ENCODE data around the gene TP53I13.

Gene TP53I13

GRCh38 chr17:29574732-29575510, 6.4 kb downstream of the TP53I13 start:
- H3K4me3 ChIP-seq (ENCODE audit: low read depth, low read length), result no peak overlapping the region
- TF ChIP-seq ZNF274 (IDR thresholded peaks at IDR 0.05; ENCODE audit: low read length) (no peak), ZNF274 (tag by site-specific recombination; IDR thresholded peaks at IDR 0.05; ENCODE audit: borderline replicate concordance) (no peak), ZIC2 (tag by site-specific recombination; IDR thresholded peaks at IDR 0.05) (peak; percentile 49), ZNF423 (tag by site-specific recombination; IDR thresholded peaks at IDR 0.05) (no peak), KLF1 (tag by site-specific recombination; IDR thresholded peaks at IDR 0.05) (no peak)
- H3K27ac ChIP-seq (ENCODE audit: extremely low read depth, low read depth, low read length), result no peak overlapping the region
- H3K9me3 ChIP-seq (ENCODE audit: control insufficient read depth, insufficient read depth, low read depth, low read length), result no peaks in the 10 kb centered on the region
- ChIA-PET POLR2A (interaction anchor here (0.5 to 2.7 kb wide), 6 partner anchors 10 to 268 kb away, joined by 3 to 11 read pairs (median 4); partner anchors contain the start of gene ANKRD13B), CTCF (interaction anchor here (0.6 to 1.0 kb wide), 5 partner anchors 65 to 285 kb away, joined by 3 to 6 read pairs (median 3); no protein-coding TSS in a partner anchor)
- no peaks in the 10 kb centered on the region for H3K4me1 ChIP-seq (ENCODE audit: control insufficient read depth, insufficient read depth, low read length)
- peaks cover 9 to 91% of the 10 kb centered on the region in 2 experiments for H3K36me3 ChIP-seq (ENCODE audit: control insufficient read depth in 2 of 2, insufficient read depth in 1 of 2, low read length in 2 of 2)

- no peaks in the 10 kb centered on the region for H3K9me3 ChIP-seq (ENCODE audit: control insufficient read depth, insufficient read depth, low read depth, low read length)
- TF ChIP-seq ZNF2 (tag by site-specific recombination; IDR thresholded peaks at IDR 0.05) (no peak), ZNF114 (tag by site-specific recombination; IDR thresholded peaks at IDR 0.05) (no peak), GFI1B (tag by site-specific recombination; IDR thresholded peaks at IDR 0.05) (no peak), HOXC10 (CRISPR knock-in tag; IDR thresholded peaks at IDR 0.05) (no peak), ZNF214 (tag by site-specific recombination; IDR thresholded peaks at IDR 0.05; ENCODE audit: borderline replicate concordance) (no peak)
- POLR2A ChIA-PET, result interaction anchor here (0.5 to 2.7 kb wide), 4 partner anchors 13 to 269 kb away, joined by 3 to 11 read pairs (median 5); partner anchors contain the start of gene ANKRD13B
- H3K4me3 ChIP-seq (ENCODE audit: low read depth, low read length), result no peak overlapping the region
- CTCF ChIA-PET, result interaction anchor here (1.3 kb wide), 1 partner anchor 206 kb away, joined by 4 read pairs; no protein-coding TSS in a partner anchor
- H3K4me1 ChIP-seq (ENCODE audit: control insufficient read depth, insufficient read depth, low read length), result no peaks in the 10 kb centered on the region
- no peak overlapping the region for H3K27ac ChIP-seq (ENCODE audit: extremely low read depth, low read depth, low read length)
- peaks cover 9 to 95% of the 10 kb centered on the region in 2 experiments for H3K36me3 ChIP-seq (ENCODE audit: control insufficient read depth in 2 of 2, insufficient read depth in 1 of 2, low read length in 2 of 2)
Measured at GRCh38 chr17:29575511-29576213, 7.2 kb downstream of the TP53I13 start.

- Histone ChIP-seq H3K4me1 (ENCODE audit: control insufficient read depth, insufficient read depth, low read length) (no peaks in the 10 kb centered on the region), H3K36me3 (ENCODE audit: control insufficient read depth in 2 of 2, insufficient read depth in 1 of 2, low read length in 2 of 2) (peaks cover 14 to 94% of the 10 kb centered on the region in 2 experiments), H3K27ac (ENCODE audit: extremely low read depth, low read depth, low read length) (no peak overlapping the region), H3K4me3 (ENCODE audit: low read depth, low read length) (no peak overlapping the region), H3K9me3 (ENCODE audit: control insufficient read depth, insufficient read depth, low read depth, low read length) (no peaks in the 10 kb centered on the region)
- ChIA-PET POLR2A (interaction anchor here (1.0 to 2.7 kb wide), 4 partner anchors 9 to 282 kb away, joined by 3 to 11 read pairs (median 4); partner anchors contain the start of genes ABHD15, ANKRD13B and NUFIP2), CTCF (interaction anchor here (0.5 to 1.3 kb wide), 2 partner anchors 207 to 507 kb away, joined by 3 to 4 read pairs; no protein-coding TSS in a partner anchor)
- no peak for TF ChIP-seq ZSCAN18 (tag by site-specific recombination; IDR thresholded peaks at IDR 0.05)
- TF ChIP-seq ZNF561 (tag by site-specific recombination; IDR thresholded peaks at IDR 0.05; ENCODE audit: borderline replicate concordance), result no peak
- peak; percentile 43; the same call in 1 of the 2 replicates for TF ChIP-seq GLIS1 (tag by site-specific recombination; IDR thresholded peaks at IDR 0.05)
- no peak for TF ChIP-seq ZNF560 (tag by site-specific recombination; IDR thresholded peaks at IDR 0.05; ENCODE audit: borderline replicate concordance)
- no peak for TF ChIP-seq ZNF707 (tag by site-specific recombination; IDR thresholded peaks at IDR 0.05)
Measured at GRCh38 chr17:29576214-29577000, 7.9 kb downstream of the TP53I13 start.

All from HEK293 (cell line).